HG02970 (cell line): ENCODE results near the gene AMY2B.
"Not testable (repeated sequence)": the region's sequence is repeated elsewhere in the genome, so short reads cannot be mapped to it uniquely, and the experiment has no call there.

Source experiments
- ATAC-seq: cut with Tn5 transposase; IDR thresholded peaks from one replicate; pipeline ENCODE4 v1.9.1; 2021; ENCODE audit warnings: mild to moderate bottlenecking, moderate library complexity, moderate number of reproducible peaks; ENCODE audit not compliant: unreplicated experiment, low FRiP score

Gene AMY2B

DNA sequence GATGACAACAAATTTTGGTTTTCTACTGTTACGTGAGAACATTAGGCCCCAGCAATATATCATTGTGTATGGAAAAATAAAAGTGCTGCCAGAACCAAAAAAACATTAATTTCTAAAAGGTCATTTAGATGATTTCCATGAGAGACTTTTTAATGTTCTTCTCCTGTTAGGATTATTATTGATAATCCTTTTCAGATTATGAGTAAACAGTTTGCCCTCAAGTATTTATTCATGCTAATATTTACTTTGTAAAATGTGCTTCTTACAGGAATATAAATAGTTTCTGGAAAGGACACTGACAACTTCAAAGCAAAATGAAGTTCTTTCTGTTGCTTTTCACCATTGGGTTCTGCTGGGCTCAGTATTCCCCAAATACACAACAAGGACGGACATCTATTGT, at the start of gene AMY2B:
AMY2B (plus strand) TSS at position 301 of the 400 bp plus-strand sequence; CDS start at position 315, 14 bp downstream.
- ATAC-seq = not testable (repeated sequence)

DNA sequence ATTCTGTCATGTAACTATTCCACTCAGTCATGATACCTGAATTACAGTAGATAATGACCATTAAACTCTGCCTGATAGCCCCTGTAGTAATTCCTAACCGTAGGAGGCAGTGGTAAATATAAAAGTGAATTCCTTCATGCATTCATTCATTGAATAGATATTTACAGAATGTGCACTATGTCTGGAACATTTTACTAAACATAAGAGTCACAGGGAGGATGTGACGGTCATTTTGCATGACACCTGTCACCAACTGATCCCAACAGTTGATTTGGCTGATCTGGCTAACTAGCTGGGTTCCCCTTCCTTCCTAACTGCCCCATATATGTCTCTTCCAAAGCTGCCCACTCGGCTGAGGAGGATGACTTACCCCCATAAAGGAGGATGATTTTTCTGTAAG, 48.0 kb upstream of the AMY2B start:
- no peak for ATAC-seq

- peak; percentile 43 for ATAC-seq
Measured at GRCh38 chr1:103525114-103525606, 46.2 kb upstream of the AMY2B start.

- peak; percentile 82 for ATAC-seq
Measured at GRCh38 chr1:103525607-103526507, 45.5 kb upstream of the AMY2B start, which contains the start of gene RNPC3. Gene RNPC3, plus strand, starts transcription at chr1:103525699. Its CDS starts 372 bp downstream, at chr1:103526071.

DNA sequence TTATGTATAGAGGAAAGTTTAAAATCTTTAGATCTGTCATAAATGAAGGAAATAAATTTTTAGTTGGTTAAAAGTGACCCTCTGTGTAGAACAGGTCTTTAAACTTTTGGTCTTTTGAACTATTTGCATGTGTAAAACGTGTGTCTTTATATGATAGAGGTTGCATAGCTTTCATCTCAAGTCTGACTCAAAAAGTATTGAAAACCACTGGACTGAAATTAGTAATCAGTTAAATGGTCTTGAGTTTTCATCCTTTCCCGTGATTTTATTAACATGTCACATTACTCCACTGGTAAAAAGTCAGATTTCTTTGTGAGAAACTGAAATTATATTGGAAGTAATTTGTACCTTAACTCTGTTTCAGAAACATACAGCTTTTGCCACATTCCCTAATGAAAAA, 44.1 kb upstream of the AMY2B start:
- ATAC-seq = no peak

DNA sequence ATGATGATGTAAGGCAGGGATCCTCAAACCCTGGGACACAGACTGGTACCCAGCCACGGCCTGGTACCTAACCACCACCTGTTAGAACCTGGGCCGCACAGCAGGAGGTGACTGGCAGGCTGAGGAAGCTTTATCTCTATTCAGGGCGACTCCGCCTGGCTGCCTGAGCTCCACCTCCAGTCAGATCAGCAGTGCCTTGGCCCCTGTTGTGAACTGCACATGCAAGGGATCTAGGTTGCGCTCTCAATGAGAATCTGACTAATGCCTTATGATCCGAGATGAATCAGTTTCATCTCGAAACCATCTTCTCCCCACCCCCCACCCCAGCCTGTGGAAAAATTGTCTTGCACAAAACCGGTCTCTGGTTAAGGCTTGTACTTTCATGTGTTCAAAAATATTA, 41.6 kb upstream of the AMY2B start:
- ATAC-seq = no peak

GRCh38 chr1:103538226-103538625, 33.2 kb upstream of the AMY2B start:
- no peak for ATAC-seq

DNA sequence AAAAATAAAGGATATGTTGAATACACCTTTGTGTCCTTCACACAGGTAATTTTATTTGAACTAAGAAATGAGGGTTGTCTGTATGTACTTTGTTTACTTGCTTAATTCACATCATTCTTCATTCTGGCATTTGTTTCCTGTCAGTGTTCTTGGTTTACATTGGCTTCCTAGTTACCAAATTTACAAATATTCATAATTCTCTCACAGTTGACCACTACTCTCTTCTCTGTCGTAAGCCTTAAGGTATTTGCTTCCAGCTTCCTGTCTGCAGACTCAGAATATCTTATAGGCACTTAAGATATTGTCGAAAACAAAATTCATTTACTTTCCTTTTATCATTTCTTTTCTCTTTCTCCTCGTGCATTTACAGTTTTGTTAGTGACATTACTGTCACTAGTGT, 30.0 kb upstream of the AMY2B start:
- ATAC-seq = no peak

- no peak for ATAC-seq
Measured at GRCh38 chr1:103546496-103546895, 24.9 kb upstream of the AMY2B start.

GRCh38 chr1:103547840-103548239, 23.5 kb upstream of the AMY2B start:
- ATAC-seq = no peak

DNA sequence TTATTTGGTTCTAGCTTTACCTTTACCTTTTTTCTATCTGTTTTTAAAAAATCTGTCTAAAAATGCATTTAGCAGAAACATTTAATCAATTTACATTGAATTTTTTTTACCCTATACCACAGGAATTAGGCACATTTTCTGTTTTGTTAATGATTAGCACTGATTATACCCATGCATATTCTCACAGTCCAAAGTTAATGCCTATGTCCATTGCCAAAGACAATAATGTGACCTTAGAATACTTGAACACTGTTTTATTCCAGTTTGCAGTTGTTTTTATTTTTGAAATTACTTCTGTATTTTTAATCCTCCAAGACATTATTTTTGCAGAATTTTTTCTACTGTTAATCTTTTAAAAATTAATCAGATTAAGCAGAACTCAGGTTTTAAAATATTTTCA, 11.0 kb upstream of the AMY2B start:
- ATAC-seq = no peak

GRCh38 chr1:103561124-103561523, 10.3 kb upstream of the AMY2B start:
- ATAC-seq = not testable (repeated sequence)

DNA sequence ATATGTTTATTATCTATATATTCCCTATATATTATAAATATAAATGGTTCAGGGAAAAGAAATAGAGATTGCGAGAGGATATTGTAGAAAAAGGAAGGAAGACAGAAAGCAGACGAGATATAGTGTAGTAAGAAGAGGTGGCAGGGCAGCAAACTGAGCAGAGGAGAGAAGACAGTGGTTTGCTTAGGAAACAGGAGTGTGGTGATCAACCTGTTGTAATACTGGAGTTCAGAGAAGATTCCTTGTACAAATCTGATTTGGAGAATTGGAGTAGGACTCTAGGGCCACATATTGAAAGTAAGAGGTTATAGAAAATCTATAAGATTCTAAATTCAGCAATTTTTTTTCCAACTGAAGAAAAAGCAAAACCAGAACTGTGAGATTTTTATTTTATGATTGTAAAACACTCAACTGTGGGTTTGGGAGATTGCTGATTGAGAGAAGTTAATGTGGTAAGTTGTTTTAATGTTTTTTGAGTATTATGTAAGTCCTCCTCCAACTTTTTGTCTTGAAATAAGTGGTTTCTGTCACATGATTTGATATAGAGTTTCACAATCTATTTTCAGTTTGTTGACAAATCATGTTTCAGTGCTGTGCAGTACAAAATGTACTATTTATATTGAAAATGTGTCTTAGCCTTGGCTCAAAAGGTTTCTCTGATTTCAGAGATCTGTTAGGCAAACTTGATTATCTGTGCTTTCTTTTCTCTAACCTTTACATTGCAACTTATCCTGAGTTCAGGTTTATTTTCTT, 9.6 kb upstream of the AMY2B start:
- peak; percentile 88 for ATAC-seq

DNA sequence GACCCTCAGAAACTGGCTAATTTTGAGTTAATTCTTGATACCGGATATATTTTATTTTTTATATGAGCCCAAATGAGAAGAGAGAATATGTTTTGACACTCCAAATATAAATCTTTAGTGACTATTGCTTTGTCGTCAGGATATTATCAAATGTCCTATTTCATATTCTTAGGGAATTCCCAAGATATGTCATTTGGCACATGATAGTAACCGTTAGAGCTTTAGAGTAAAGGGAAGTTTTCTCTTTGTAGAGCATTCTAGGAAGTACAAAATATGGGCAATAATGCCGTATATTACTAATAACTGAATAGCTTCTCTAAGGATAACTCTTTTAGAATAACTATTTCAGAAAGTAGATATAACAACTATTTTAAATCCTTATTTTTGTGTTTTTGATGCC, 8.3 kb upstream of the AMY2B start:
- ATAC-seq = no peak

- no peak for ATAC-seq
Measured at GRCh38 chr1:103569493-103569892, 1.9 kb upstream of the AMY2B start.

- no peak for ATAC-seq
Measured at GRCh38 chr1:103576065-103576464, 4.7 kb downstream of the AMY2B start.

DNA sequence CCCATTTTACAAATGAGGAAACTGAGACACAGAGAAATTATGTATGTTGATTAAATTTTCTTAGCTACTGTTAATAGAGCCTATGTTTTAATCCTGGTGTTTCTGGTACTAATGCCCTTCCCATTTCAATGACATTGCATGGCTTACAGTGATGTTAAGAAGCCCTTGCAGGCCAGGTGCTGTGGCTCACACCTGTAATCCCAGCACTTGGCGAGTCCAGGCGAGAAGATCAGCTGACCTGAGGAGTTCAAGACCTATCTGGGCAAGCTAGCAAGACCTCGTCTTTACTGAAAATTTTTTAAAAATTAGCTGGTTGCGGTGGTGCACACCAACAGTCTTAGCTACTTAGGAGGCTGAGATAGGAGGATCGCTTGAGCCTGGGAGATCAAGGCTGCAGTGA, 5.4 kb downstream of the AMY2B start:
- ATAC-seq = not testable (repeated sequence)

DNA sequence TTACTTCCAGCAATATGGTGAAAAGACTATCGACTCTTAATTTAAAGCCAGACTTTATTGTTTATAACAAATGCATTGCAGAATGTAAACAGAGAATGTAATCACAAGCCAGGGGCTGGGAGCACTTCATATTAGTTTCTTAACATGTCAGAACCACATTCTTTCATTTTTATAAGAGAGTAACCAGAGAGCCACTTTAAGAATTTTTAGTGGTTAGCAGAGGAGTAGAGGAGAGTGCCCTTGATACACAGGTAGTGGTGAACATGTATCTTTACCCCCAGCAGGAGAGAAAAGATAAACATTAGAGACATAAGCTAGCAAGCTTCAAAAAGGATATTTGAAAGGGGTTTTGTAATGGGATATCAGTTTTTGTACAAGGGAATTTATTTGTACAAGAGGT, 11.1 kb downstream of the AMY2B start:
- no peak for ATAC-seq

DNA sequence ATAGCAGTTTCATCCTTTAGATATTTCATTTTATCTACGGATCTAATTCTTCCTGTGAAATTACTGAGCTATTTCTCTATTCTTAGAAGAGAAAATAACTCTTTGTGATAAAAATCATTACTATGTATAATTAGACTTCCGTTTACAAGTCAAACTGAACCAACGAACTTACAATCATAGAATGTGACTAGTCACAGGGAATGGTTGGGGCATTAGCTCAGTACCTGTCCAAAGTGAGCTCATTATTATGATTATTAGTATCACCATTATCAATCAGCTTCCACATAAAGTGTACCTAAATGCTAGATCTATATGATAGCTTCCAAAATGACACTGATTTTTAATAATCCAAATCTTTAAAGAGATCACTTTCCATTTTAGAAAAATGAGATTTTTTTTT, 12.5 kb downstream of the AMY2B start:
- no peak for ATAC-seq

DNA sequence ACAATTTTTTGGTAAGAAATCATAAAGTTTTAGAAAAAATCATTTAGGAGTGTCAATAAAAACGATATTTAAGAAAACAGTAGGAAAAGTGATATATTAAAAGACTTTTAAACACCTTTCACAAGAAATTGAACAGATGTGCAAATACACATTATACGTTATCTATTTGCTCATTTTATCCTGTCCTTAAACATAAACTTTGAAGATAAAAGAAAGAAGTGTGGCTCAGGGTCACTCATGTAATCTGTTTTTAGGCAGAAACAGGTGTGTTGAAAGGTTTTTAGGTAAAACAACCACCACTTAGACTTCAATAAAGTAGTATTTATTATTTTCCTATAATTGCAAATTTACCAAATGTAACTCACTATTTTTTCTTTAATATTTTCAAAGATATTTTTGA, 13.1 kb downstream of the AMY2B start:
- ATAC-seq = no peak

- not testable (repeated sequence) for ATAC-seq
Measured at GRCh38 chr1:103602740-103603139, 31.4 kb downstream of the AMY2B start.
